PFSK-1 (cell line): ENCODE measurements around the gene UCK2.

Experiments
- FOXP2 ChIP-seq: optimal IDR thresholded peaks from 2 replicates; pipeline ENCODE3; 2011; ENCODE audit warnings: borderline replicate concordance, control low read depth, inconsistent platforms; ENCODE audit not compliant: insufficient read depth; ENCODE audit errors: extremely low read length, extremely low read depth
- POLR2AphosphoS5 ChIP-seq: IDR thresholded peaks from 2 replicates; pipeline ENCODE4 v1.6.1; 2012; ENCODE audit warnings: low read depth, mild to moderate bottlenecking, control low read depth, low read length, moderate library complexity
- SIN3A ChIP-seq: IDR thresholded peaks from 2 replicates; pipeline ENCODE4 v1.6.1; 2012; ENCODE audit warnings: mild to moderate bottlenecking, low read length, moderate library complexity, borderline replicate concordance; ENCODE audit not compliant: insufficient read depth
- TAF1 ChIP-seq: IDR thresholded peaks from 2 replicates; pipeline ENCODE4 v1.6.1; 2012; ENCODE audit warnings: low read length, control low read depth, borderline replicate concordance; ENCODE audit not compliant: insufficient read depth
- TF ChIP-seq, protein P1 (sequence below), 2 experiments: IDR thresholded peaks; 2 replicates each; pipeline versions ENCODE4 v1.6.1 to v1.8.0; 2011 to 2012; ENCODE audit warnings: low read depth in 2 of 2, low read length in 2 of 2, control low read depth in 1 of 2, inconsistent platforms in 1 of 2, mild to moderate bottlenecking in 1 of 2, moderate library complexity in 1 of 2; ENCODE audit not compliant: insufficient read depth in 1 of 2

Gene UCK2

DNA sequence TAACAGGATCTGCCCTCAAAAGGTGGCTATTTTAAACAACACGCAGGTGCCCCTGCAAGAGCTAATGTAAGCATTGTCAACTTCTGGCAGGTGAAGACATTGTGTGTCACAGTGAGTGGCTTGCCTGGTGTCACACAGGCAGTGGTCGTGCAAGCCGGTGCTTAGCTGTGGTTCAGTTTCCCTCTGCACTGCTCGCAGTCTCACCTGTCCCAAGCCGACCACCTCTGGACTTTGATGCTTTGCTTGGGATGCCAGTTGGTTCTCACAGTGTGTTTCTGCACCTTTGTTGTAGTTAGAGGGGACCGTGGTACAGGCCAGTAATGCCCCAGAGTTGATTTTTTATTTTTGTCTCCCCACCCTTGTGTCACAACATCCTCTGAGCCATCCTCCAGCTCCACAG lies 85.2 kb downstream of the UCK2 start:
- TF ChIP-seq FOXP2 = no peak
- TF ChIP-seq POLR2AphosphoS5 = no peak

GRCh38 chr1:165914136-165914798 lies 86.9 kb downstream of the UCK2 start:
- TF ChIP-seq FOXP2 = no peak
- no peak for TF ChIP-seq TAF1
- TF ChIP-seq SIN3A = no peak
- no peak for TF ChIP-seq POLR2AphosphoS5
- TF ChIP-seq, protein P1, sequence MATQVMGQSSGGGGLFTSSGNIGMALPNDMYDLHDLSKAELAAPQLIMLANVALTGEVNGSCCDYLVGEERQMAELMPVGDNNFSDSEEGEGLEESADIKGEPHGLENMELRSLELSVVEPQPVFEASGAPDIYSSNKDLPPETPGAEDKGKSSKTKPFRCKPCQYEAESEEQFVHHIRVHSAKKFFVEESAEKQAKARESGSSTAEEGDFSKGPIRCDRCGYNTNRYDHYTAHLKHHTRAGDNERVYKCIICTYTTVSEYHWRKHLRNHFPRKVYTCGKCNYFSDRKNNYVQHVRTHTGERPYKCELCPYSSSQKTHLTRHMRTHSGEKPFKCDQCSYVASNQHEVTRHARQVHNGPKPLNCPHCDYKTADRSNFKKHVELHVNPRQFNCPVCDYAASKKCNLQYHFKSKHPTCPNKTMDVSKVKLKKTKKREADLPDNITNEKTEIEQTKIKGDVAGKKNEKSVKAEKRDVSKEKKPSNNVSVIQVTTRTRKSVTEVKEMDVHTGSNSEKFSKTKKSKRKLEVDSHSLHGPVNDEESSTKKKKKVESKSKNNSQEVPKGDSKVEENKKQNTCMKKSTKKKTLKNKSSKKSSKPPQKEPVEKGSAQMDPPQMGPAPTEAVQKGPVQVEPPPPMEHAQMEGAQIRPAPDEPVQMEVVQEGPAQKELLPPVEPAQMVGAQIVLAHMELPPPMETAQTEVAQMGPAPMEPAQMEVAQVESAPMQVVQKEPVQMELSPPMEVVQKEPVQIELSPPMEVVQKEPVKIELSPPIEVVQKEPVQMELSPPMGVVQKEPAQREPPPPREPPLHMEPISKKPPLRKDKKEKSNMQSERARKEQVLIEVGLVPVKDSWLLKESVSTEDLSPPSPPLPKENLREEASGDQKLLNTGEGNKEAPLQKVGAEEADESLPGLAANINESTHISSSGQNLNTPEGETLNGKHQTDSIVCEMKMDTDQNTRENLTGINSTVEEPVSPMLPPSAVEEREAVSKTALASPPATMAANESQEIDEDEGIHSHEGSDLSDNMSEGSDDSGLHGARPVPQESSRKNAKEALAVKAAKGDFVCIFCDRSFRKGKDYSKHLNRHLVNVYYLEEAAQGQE (IDR thresholded peaks at IDR 0.05; ENCODE audit: insufficient read depth in 1 of 2, low read depth in 2 of 2, low read length in 2 of 2) = no peak

DNA sequence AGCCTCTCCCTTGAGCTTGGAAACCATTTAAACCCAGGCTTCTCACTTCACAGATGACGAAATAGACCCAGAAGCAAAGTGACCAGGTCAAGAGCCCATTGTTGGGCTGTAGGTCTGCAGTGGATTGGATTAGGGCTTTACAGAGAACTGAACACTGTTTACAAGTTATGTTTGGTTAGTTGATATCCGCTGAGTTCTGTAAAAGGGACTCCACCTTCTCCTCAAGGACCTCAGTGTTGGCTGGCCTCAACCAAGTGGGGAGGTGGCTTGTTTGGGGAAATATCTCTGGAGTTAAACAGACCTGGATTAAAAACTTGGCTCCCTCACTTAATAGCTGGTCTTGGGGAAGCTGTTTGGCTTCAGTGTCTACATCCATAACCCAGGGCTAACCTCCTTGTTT lies 88.1 kb downstream of the UCK2 start:
- no peak for TF ChIP-seq TAF1
- no peak for TF ChIP-seq FOXP2
- TF ChIP-seq, protein P1 (IDR thresholded peaks at IDR 0.05; ENCODE audit: insufficient read depth in 1 of 2, low read depth in 2 of 2, low read length in 2 of 2) = no peak

DNA sequence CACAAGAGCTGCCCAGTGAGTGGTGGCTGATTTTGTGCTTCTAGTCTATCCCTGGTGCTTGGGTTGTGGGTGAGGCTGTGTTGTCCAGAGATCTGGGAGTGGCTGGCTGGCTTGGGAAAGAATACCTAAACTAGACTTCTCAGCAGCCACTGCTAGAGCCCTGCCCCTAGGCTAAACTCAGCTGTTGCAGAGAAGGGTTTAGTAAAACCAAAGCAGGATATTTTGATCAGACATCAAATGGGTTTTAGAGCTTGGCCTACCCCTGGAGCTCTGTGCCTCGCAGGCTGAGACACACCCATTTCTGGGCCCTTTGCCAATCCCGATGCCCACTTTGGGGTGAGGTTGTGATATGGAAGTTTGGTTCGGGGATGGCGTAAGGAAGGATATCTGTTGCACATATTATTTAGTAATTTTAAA lies 88.5 kb downstream of the UCK2 start:
- TF ChIP-seq POLR2AphosphoS5 (no peak), TAF1 (no peak), SIN3A (no peak), FOXP2 (no peak)
- TF ChIP-seq, protein P1 (IDR thresholded peaks at IDR 0.05; ENCODE audit: insufficient read depth in 1 of 2, low read depth in 2 of 2, low read length in 2 of 2) = no peak

DNA sequence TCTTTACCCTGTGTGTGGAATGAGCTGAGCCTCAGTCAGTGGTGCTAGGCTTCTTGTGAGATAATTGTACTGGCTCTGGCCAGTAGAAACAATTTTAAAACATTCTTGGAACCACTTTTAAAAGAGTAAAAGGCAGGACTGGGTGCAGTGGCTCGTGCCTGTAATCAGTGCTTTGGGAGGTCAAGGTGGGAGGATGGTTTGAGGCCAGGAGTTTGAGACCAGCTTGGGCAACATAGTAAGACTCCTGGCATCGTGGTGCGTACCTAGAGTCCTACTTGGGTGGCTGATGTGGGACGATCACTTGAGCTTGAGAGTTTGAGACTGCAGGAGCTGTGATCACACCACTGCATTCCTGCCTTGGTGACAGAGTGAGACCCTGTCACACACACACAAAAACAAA lies 89.8 kb downstream of the UCK2 start:
- no peak for TF ChIP-seq FOXP2
- TF ChIP-seq TAF1 = no peak
- no peak for TF ChIP-seq SIN3A
- no peak for TF ChIP-seq POLR2AphosphoS5
- TF ChIP-seq, protein P1 (IDR thresholded peaks at IDR 0.05; ENCODE audit: insufficient read depth in 1 of 2, low read depth in 2 of 2, low read length in 2 of 2) = no peak
